GM19240 (cell line): ENCODE results near the gene ZNF177.

Source experiments
- DNase-seq: peaks from one replicate; pipeline ENCODE4 v3.0.0; 2011; ENCODE audit warnings: low spot score; ENCODE audit not compliant: insufficient read length

The ZNF177 gene

DNA sequence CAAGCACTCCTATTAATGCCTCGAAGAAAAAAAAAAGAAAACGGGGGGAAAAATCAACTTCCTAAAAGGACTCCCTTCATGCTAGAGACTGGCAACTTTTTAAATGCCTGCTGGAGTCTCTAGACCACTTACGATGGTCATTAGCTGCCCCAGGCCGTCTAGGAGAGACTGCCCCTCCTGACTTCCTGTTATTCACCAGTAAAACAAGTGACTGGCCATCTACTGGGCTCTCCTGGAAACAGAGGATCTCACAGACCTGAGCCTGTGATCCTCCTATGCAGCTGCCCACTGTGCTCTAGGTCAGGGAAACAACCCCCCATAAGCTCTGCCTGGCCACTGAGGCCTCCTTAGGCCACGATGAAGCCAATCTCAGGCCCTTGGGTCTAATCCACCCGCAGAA lies 65.1 kb downstream of the ZNF177 start:
- no peak for DNase-seq

DNA sequence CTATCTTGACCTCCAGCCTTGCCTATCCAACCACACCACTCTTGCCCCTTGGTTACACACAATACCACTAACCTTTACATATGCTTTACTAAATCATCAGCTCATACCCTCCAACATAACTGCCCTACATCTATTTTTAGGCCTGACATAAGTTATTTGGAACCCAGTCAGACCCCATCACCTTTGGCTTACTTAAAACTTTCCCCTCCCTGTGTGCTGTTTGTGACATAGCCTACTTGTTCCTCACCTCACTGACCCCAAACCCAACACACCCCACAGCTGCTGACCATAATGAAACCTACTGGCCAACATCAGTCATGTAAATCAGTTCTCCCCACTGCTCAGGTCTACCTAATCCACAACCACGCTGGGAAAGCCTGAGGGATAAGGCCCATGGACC lies 67.6 kb downstream of the ZNF177 start:
- DNase-seq: no peak

DNA sequence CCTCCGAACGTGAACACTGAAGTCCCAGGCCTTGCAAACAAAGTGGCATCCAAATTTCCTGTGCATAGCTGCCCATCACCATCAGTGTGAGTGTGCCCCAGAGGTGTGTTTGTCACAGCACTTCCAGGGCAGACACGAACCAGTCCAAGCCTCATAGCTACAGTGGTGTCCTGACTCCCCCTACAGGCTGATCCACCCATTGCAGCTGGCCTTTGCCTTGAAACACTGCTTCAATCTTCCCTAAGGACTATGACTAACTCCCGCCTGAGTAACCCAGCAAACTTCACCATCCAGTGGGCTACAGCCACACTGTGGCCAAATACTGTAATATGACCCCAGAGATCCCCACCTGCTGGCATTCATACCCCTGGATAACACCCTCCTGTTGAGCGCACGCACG lies 68.7 kb downstream of the ZNF177 start:
- no peak for DNase-seq
